GM19467 (cell line): ENCODE measurements around the gene ADGRV1.
"Not testable (repeated sequence)": the region's sequence is repeated elsewhere in the genome, so short reads cannot be mapped to it uniquely, and the experiment has no call there.

Source experiments
- ATAC-seq: cut with Tn5 transposase; IDR thresholded peaks from one replicate; pipeline ENCODE4 v1.9.1; 2021; ENCODE audit warnings: mild to moderate bottlenecking, moderate library complexity; ENCODE audit not compliant: unreplicated experiment

ADGRV1 gene

GRCh38 chr5:90803381-90803780 is 244.8 kb downstream of the ADGRV1 start:
- no peak for ATAC-seq

GRCh38 chr5:90803876-90804275 is 245.3 kb downstream of the ADGRV1 start:
- no peak for ATAC-seq

- no peak for ATAC-seq
Measured at GRCh38 chr5:90807496-90807895, 248.9 kb downstream of the ADGRV1 start.

- no peak for ATAC-seq
Measured at GRCh38 chr5:90809311-90810056, 250.9 kb downstream of the ADGRV1 start.

- ATAC-seq, result no peak
Measured at GRCh38 chr5:90810211-90810610, 251.6 kb downstream of the ADGRV1 start.

GRCh38 chr5:90813392-90813791 is 254.8 kb downstream of the ADGRV1 start:
- no peak for ATAC-seq

- not testable (repeated sequence) for ATAC-seq
Measured at GRCh38 chr5:90822062-90822461, 263.5 kb downstream of the ADGRV1 start.

GRCh38 chr5:90824436-90824835 is 265.8 kb downstream of the ADGRV1 start:
- no peak for ATAC-seq

- ATAC-seq, result no peak
Measured at GRCh38 chr5:90830058-90830457, 271.5 kb downstream of the ADGRV1 start.

GRCh38 chr5:90833753-90834152 is 275.2 kb downstream of the ADGRV1 start:
- no peak for ATAC-seq

GRCh38 chr5:90834711-90835110 is 276.1 kb downstream of the ADGRV1 start:
- no peak for ATAC-seq

- no peak for ATAC-seq
Measured at GRCh38 chr5:90843443-90843842, 284.8 kb downstream of the ADGRV1 start.

GRCh38 chr5:90844931-90845330 is 286.3 kb downstream of the ADGRV1 start:
- no peak for ATAC-seq

- no peak for ATAC-seq
Measured at GRCh38 chr5:90845723-90846554, 287.3 kb downstream of the ADGRV1 start.

- not testable (repeated sequence) for ATAC-seq
Measured at GRCh38 chr5:90847606-90848005, 289.0 kb downstream of the ADGRV1 start.

GRCh38 chr5:90849939-90850338 is 291.3 kb downstream of the ADGRV1 start:
- no peak for ATAC-seq

- no peak for ATAC-seq
Measured at GRCh38 chr5:90852531-90852930, 293.9 kb downstream of the ADGRV1 start.

- no peak for ATAC-seq
Measured at GRCh38 chr5:90853750-90854149, 295.2 kb downstream of the ADGRV1 start.

- no peak for ATAC-seq
Measured at GRCh38 chr5:90854169-90854568, 295.6 kb downstream of the ADGRV1 start.

GRCh38 chr5:90855296-90856010 is 296.9 kb downstream of the ADGRV1 start:
- ATAC-seq, result no peak

GRCh38 chr5:90861843-90862586 is 303.4 kb downstream of the ADGRV1 start:
- ATAC-seq, result no peak
